ENCODE data around the gene CFTR.

DNA sequence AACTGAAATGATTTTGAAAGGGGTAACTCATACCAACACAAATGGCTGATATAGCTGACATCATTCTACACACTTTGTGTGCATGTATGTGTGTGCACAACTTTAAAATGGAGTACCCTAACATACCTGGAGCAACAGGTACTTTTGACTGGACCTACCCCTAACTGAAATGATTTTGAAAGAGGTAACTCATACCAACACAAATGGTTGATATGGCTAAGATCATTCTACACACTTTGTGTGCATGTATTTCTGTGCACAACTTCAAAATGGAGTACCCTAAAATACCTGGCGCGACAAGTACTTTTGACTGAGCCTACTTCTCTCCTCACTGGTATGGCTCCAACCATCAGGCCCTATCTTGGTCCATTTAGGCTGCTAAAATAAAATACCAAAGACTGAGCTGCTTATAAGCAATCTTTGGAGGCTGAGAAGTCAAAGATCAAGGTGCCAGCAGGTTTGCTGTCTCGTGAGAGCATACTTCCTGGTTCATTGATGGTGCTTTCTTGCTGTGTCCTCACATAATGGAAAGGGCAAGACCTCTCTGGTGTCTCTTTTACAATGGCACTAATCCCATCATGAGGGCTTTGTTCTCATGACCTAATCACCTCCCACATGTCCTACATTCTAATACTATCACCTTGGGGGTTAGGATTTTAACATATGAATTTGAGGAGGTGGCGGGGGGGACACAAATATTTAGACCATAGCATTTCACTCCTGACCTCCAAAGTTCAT is 173.3 kb downstream of the CFTR start:
- TF ChIP-seq CTCF (tag by site-specific recombination; IDR thresholded peaks at IDR 0.05): no peak
- no peak for TF ChIP-seq ZSCAN30 (tag by site-specific recombination; IDR thresholded peaks at IDR 0.05)
- TF ChIP-seq ZBTB1 (tag by site-specific recombination; IDR thresholded peaks at IDR 0.05): no peak
- TF ChIP-seq ZNF146 (tag by site-specific recombination; IDR thresholded peaks at IDR 0.05): no peak
- TF ChIP-seq ZFP3 (tag by site-specific recombination; IDR thresholded peaks at IDR 0.05; ENCODE audit: low read depth): no peak
- TF ChIP-seq ZNF449 (tag by site-specific recombination; IDR thresholded peaks at IDR 0.05): no peak
- TF ChIP-seq REST (tag by site-specific recombination; IDR thresholded peaks at IDR 0.05): no peak
- TF ChIP-seq HOXA7 (CRISPR knock-in tag; IDR thresholded peaks at IDR 0.05; ENCODE audit: borderline replicate concordance): no peak
- TF ChIP-seq, protein P1, sequence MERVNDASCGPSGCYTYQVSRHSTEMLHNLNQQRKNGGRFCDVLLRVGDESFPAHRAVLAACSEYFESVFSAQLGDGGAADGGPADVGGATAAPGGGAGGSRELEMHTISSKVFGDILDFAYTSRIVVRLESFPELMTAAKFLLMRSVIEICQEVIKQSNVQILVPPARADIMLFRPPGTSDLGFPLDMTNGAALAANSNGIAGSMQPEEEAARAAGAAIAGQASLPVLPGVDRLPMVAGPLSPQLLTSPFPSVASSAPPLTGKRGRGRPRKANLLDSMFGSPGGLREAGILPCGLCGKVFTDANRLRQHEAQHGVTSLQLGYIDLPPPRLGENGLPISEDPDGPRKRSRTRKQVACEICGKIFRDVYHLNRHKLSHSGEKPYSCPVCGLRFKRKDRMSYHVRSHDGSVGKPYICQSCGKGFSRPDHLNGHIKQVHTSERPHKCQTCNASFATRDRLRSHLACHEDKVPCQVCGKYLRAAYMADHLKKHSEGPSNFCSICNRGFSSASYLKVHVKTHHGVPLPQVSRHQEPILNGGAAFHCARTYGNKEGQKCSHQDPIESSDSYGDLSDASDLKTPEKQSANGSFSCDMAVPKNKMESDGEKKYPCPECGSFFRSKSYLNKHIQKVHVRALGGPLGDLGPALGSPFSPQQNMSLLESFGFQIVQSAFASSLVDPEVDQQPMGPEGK (tag by site-specific recombination; IDR thresholded peaks at IDR 0.05): no peak
- no peak for TF ChIP-seq ZNF138 (tag by site-specific recombination; IDR thresholded peaks at IDR 0.05; ENCODE audit: borderline replicate concordance)
